8988T (cell line): ENCODE data around the gene PCYT1A.
"Not testable (repeated sequence)": the region's sequence is repeated elsewhere in the genome, so short reads cannot be mapped to it uniquely, and the experiment has no call there.

Experiments
- DNase-seq: peaks from one replicate; pipeline ENCODE4 v3.0.0; 2011

Gene PCYT1A

DNA sequence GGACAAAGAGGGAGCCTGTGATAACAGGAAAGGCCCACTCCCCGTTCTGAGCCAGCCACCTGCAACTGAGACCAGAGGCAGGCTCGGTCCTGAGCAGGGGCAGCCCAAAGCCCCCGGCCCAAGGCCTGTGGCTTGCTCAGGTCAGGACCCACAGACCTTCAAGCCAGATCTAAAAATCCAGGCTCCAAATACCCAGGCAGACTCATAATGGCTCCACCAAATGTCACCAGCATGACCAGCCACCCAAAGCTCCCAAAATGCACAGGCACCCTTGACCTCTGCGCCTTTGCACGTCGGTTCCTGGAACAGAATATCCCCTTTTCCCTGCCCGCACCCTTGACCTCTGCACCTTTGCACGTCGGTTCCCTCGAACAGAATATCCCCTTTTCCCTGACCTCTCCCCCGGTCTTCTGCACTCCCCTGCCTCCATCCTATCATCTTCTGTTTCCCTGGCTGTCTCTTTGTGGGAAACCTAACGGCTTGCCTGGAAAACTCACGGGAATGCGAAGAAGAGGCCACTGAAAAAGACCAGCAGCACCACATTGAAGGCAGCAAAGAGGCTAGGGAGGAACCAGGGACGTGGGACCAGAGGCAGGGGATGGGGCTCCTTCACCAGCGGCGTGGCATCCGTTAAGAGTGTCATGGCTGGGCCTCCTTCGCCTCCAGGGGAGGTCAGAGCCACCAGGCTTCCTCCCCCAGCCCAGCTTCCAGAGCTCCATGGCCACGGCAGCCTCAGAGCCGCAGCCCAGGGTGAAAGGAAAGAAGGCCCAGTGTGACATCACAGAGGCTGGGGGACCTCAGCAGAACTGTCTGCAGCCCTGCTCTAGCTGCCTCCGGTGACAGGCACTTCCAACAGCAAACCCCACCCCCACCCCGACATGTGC is 76.6 kb downstream of the PCYT1A start, which contains the start of gene ZDHHC19:
Gene ZDHHC19, minus strand, starts transcription at position 728 of the 884 bp plus-strand sequence. Its CDS starts 85 bp downstream, at position 643.
- no peak for DNase-seq

- DNase-seq = not testable (repeated sequence)
These were observed 77.4 kb downstream of the PCYT1A start for GRCh38 chr3:196209944-196210672.

- DNase-seq = no peak
These were observed 78.4 kb downstream of the PCYT1A start for GRCh38 chr3:196208942-196209695.

- DNase-seq = peak; percentile 88
These were observed 79.5 kb downstream of the PCYT1A start for GRCh38 chr3:196207833-196208607.

DNA sequence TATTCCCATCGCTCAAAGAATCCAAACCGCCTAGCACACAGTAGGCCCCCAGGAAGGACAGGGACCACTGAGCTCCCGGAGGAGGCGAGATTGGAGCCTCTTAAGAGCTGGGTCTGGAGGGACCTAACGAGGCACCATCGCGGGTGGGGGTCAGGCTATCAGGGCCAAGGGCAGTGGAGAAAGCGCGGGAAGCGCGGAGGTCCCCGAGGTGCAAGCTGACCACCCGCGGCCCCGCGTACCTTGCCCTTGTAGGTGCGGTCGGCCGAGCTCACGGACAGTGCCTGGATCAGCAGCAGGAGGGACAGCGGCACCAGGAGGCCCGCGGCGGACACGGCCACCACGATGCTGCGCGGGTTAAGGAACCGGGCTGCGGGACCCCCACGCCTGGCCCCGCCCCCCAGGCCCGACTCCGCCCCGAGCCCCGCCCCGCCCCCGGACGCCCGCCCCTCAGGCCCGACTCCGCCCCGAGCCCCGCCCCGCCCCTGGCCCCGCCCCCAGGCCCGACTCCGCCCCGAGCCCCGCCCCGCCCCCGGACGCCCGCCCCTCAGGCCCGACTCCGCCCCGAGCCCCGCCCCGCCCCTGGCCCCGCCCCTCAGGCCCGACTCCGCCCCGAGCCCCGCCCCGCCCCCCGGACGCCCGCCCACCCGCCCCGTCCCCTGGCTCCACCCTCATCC is 80.2 kb downstream of the PCYT1A start:
- no peak for DNase-seq

- not testable (repeated sequence) for DNase-seq
These were observed 81.9 kb downstream of the PCYT1A start for GRCh38 chr3:196205442-196206205.

GRCh38 chr3:196203846-196204245 is 83.7 kb downstream of the PCYT1A start:
- no peak for DNase-seq

GRCh38 chr3:196202516-196202970 is 85.0 kb downstream of the PCYT1A start:
- DNase-seq = no peak

DNA sequence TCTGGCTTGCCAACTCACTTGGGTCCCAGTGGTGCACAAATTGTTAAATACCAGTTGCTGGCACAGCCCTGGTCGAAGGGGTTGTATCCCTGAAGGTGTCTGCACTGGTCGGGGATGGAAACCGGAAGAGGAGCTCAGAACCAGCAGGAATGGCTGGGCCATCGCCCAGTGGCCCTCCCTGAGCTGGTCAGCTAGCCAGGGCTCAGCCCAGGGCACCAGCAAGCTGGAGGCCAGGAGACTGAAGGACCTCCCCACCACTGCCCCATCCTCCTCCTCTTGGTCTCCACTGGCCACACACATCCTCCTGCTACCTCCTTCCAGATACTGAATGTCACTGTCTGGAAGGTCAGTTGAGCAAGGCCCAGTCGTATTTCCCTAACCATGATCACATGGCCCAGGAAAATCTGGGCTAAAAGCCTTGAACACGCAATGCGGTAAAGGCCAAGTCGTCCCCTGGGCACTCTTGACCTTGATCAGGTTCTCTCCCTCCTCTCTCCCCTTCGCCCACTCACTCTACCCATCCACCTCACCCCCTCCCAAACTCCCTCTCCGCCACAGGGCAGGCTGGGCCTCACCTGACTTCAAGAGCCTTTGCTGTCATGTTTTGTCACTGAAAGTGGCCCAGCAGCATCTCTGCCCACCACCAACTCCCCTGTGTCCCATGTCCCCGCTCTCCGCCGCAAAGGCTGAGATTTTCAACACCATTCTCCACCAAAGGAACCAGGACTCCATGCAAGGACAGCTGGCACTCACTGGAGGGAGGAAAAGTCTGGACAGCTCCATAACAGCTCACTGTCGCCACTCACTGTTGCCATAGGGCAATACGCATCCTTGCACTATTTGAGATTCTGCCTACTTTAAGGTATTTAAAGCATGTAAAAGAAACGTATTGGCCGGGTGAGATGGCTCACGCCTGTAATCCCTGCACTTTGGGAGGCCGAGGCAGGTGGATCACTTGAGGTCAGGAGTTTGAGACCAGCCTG is 88.5 kb downstream of the PCYT1A start:
- DNase-seq = no peak

DNA sequence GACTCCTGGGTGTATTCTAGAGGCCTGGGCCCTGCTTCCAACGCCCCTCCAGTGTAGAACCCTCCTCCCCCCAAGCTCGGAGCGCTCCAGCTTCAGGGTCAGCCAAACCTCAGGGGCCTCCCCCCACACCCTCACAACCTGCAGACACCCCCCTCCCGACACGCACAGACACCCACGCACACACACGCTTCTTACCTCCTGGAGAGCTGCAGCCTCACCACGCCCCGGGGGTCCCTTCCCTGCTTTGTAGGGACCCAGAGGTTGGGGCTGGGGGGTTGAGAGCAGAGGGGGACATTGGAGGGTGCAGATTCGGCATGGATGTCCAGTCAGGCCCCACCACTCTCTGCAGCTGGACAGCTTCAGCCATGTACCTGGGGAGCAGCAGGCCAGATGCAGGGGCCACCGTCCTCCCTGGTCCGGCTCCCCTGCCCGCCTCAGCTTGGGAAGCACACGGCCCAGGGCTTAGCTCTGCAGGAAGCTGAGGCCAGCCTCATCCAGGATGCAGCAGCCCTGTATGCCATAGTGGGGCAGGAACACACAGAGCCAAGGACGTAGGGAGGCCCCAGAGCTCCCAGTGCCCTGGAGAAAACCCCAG is 89.3 kb downstream of the PCYT1A start:
- no peak for DNase-seq

DNA sequence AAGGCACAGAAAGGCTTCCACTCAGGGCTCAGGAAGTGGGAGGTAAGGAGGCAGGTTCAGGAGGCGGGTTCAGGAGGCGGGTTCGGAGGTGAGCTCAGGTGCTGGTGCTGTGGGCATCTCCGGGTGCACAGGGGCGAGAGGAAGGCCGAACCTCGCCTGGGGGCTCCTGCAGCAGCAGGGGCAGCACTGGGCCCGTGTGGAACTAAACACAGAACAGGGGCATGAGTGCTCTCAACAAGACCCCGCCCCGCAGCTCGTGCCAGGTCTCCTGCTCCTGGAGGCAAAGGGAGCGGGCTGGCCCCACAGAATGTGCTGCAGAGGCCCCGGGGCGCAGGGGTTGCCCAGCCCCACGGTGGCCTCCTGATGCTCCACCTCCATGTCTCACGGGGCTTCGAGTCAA is 90.0 kb downstream of the PCYT1A start:
- DNase-seq = no peak

DNA sequence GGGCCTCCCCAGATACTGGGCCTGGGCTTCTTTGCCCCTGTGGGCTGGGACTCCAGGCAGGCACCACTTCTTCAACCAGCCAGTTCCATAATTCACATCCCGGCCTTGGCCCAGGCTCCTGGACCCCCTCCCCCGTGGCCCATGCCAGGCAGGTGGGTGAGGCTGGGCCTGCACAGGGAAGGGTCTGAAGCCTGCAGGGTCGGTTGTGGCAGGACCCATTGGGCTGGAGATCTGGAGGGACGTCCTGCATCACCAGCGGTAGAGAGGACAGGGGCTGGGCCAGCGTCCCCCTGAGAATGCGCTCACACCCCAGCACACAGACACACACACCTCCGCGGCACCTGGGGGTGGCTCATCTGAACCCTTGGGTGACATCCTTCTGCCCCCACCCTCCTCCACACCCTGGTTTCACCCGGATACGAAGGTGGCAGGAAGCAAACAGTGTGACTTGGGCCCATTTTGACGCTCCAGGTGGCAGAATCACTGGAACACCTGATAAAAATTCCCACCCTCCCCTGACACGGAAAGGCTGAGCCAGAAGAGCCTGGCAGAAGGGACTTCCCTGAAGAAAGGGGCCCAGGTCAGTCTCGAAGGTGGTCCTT is 91.8 kb downstream of the PCYT1A start:
- DNase-seq = no peak

- DNase-seq = no peak
These were observed 93.0 kb downstream of the PCYT1A start for GRCh38 chr3:196194542-196194915.

GRCh38 chr3:196193736-196194541 is 93.6 kb downstream of the PCYT1A start:
- DNase-seq = no peak

DNA sequence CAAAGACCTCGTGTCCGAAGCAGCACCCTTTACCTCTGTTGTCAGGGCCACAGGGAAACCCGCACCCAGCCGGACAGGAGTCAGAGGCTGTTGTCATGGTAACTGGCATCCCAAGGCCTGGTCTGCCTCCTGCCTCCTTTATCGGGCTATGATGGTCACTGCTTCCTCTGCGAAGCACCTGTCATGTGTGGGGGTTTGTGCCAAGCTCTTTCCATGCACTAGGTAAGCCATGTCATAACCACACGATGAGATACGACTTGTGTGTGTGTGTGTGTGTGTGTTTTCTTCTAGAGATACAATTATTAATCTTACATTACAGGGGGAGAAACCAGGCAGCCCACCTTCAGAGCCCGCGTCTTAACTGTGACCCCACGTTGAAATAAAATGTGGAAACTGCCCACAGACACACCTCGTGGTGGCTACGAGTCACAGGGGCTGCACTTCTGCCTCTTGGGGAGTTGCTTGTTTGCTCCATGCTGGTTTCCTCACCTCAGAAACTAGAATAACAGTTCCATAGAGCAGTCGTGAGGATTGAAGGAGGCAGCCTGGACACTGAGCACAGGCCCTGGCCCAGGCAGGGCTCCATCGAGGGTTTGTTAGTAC is 94.3 kb downstream of the PCYT1A start:
- DNase-seq = no peak

DNA sequence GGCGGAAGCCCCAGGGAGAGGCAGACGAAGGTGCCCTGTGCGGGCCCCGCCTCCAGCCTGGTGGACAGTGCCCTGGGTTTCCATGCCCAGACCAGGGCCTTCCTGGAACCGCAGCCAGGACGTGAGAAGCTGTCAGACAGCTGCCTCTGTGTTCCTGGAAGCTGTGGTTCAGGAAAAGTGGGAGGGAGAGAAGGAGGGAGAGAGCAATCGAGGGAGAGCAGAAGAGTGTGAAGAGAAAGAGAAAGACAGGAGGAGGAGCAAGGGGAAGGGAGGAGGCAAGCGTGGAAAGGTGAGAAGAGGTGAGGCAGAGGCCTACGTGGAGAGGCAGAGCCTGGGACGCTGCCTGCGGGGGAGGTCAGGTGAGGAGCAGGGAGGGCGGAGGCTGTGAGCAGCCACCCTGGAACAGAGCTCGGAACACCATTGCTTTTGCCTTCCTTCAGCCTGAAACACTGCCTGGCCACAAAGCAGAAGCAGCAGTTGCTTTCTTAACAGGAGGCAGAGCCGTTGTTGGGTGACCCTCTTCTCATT is 94.9 kb downstream of the PCYT1A start:
- no peak for DNase-seq

DNA sequence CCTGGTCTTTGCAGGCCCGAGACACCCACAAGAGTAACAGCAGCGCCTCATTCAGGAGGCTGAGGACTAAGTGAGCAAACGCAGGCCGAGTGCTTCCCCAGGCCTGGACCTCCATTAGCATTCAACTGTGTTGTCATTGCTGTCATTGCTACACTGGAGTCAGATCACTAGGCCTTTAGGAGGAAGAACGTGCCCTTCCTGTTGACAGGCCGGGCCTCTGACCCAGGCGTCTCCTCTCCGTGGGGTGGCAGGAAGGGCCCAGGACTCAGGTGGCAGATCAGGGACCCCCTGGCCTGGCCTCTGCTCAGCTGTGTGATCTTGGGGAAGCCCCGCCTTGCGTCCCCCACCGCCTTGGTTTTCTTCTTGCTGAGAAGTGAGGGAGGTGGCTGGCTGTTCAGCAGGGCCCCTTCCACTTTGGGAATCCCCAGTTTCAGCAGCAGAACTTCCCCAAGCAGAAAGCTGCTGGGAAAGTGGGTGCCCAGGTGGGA is 95.4 kb downstream of the PCYT1A start:
- no peak for DNase-seq
